ELF-1 (cell line): Measurements from ENCODE around the gene TMED9.
"Not testable (repeated sequence)": the region's sequence is repeated elsewhere in the genome, so short reads cannot be mapped to it uniquely, and the experiment has no call there.

ENCODE experiments used
- DNase-seq: peaks from one replicate; pipeline ENCODE4 v3.0.0-alpha.2; 2016; ENCODE audit warnings: low read depth, low spot score

TMED9 gene

DNA sequence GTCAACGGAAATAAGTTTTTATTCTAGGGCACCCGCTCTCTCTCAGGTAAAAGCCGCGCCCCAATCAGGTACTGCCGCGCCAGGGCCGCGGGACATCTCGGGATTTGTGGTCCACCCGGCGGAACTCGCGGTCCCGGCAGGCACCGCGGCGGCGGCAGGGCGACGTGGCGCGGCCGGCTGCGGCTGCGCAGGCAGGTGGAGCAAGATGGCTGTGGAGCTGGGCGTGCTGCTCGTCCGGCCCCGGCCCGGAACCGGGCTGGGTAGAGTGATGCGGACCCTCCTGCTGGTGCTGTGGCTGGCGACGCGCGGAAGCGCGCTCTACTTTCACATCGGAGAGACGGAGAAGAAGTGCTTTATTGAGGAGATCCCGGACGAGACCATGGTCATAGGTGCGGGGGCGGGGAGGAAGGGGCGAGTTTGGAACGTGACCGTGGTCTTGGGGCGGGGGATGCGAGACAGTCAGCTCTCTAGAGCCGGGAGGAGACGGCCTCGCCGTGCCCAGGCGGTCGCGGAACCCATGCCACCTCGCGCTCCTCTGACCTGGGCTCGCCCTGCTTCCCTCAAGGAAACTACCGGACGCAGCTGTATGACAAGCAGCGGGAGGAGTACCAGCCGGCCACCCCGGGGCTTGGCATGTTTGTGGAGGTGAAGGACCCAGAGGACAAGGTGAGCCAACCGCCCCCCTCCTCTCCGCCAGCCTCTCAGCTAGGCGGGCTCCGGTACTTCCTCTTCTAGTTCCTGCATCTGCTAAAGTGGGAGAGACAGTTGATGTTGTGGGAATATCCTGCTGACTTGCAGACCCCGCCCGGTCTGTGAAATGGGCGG lies at the start of gene TMED9:
Gene TMED9, plus strand, starts transcription at position 194 of the 825 bp plus-strand sequence. Its CDS starts 12 bp downstream, at position 206.
- DNase-seq = peak; percentile 91

DNA sequence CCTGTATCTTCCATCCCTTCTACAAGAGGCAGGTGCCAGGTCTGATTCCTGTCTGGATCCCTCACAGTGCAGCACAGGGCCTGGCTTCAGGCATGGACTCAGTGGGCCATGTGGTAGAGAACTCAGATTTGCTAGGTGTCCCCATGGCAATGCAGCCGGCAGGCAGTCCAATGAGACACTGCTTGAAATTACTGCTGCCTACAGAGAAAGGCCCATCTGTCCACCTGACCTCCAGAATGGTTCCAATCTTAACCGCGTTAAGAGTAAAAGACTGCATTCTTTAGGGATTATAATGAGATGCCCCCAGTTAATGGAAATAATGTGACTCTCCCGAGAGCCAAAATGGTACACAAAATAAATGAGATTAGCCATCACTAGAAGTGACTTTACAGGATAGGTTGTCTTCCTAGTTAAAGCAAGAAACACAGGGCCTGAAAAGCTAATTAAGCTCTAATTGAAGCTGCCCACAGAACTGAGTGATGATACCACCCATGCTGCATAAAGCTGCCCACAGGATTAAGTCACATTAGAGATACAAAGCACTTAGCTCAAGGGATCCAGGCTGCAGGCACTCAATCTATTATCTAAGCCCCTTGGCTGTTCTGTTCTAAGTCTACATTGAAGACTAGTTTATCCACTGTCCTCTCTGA lies 49.1 kb upstream of the TMED9 start:
- DNase-seq = no peak

DNA sequence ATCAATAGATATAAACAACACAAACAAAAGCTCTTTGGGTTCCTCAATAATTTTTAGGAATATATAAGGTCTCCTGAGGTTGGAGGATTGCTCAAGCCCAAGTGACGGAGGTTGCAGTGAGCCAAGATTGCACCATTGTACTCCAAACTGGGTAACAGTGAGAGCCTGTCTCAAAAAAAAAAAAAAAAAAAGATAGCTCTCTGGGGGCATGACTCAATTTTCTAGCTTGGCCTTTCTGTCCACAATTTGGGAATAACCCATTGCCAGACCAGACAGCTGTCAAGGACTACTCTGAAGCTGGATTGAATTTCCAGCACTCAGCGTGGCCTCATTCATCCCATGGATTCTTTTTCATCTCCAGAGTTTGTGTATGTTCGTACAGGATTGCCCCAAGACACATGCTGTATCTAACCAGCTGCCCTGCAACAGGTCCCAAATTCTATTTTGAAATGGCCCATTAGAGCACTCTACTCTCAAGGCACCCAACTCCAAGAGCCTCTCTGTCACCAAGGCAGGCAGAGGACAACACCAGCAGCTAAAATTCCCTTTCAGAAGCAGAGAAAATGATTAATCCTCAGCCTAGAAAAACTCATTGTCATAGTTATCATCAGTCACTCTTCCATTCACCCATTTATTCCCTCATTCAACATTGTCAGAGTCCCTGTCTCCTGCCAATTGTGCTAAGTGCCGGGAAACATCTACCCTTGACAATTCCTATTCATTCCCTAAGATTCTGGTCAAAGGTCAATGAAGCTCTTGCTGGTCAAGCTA lies 46.3 kb upstream of the TMED9 start:
- no peak for DNase-seq

DNA sequence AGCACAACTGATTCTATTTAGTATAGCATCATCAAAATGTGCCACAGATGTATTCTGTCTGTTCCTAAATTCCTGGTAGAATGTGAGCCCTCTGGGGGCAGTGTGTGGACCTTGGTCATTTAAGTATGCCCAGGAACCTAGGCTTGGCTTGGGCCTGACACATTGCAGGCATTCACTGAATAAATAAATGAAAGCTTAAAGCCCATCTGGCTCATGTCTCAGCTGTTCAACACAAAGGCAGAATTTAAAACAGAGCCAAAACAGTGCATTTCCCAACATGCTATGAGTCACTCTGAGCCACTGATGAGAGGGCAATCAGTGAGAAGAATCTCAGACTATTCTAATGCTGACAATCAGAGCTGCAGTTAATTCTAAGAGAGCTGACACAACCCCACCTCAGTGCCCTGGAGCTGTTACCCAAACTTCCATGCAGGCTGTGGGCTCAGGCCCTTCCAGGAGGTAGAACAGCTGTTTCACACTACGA lies 45.7 kb upstream of the TMED9 start:
- DNase-seq = peak; percentile 88

DNA sequence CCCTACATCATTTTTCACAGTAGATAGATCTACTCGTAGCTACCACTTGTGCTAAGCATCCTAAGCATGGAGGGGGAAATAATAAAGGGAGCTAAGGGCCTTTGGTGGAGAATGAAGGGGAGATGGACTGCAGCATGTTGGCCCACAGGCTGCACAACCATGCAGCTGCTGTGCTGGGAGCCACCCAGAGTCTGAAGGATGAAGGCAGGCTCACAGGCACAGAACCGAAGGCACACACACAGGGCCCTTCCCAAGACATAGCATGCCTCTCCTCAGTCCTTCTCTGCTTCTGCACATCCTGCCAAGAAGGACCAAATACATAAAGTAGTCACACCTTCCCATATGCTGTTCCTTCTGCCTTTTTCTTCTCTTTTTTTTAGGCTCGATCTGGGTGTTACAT lies 44.3 kb upstream of the TMED9 start:
- no peak for DNase-seq

DNA sequence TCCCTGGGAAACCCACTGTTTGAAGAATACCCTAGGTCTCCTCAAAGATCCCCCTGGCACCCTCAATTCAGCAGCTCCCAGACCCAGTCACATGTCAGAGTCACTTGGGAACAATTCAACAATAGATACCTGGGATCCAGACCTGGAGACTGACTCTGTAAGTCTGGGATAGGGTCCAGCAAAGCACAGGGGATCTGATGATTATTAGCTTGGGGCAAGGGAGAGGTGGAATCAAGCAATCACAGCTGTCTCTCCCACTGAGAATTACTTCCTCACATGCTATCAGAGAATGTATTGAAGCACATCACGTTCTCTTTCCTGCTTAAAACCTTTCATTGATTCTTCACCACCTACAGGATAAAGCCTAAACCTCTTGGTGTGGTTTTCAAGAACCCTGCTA lies 43.5 kb upstream of the TMED9 start:
- DNase-seq = no peak

DNA sequence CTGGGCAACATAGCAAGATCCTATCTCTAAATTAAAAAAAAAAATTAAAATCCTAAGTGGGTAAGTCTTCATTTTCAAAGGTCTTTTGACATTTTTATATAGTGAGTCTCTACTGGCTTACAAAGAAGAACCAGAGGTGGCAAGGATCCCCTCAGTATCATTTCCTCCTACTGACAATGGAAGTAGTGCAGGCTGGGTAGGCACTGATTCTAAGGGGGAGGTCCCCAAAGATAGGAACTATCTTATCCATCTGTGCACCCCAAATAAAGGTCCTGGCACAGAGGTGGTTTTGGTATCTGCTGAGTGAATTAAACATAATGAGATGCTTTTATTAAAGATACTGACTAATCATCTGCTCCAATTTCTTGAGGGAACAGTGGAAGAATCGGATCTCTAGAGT lies 41.9 kb upstream of the TMED9 start:
- no peak for DNase-seq

DNA sequence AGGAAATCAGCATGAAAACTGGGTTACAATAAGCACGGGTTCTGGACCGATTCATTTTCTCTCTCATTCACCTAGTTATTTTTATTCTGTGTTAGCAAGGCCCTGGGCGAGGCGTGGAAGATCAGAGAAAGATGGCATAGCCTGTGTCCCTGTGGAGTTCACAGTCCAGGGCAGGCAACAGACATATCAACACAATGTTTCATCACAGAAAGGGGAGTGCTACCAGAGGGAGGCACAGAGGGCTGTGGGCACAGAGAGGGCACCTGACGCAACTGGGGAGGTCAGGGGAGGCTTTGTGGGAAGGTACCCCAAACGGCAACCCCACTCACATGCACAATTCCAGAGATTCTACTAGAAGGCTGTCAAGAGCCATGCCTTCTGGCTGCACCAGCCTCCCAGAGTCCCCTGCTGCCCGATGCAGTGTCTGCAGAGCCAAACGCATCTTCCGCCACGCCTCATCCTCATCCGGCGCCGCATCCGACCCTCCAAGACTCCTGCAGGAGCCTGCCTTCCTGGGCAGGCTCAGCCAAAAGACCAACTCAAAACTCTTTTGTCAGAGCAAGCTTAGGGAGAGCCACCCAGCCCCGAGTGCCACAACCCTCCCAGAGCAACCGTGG lies 39.1 kb upstream of the TMED9 start:
- peak; percentile 35 for DNase-seq

DNA sequence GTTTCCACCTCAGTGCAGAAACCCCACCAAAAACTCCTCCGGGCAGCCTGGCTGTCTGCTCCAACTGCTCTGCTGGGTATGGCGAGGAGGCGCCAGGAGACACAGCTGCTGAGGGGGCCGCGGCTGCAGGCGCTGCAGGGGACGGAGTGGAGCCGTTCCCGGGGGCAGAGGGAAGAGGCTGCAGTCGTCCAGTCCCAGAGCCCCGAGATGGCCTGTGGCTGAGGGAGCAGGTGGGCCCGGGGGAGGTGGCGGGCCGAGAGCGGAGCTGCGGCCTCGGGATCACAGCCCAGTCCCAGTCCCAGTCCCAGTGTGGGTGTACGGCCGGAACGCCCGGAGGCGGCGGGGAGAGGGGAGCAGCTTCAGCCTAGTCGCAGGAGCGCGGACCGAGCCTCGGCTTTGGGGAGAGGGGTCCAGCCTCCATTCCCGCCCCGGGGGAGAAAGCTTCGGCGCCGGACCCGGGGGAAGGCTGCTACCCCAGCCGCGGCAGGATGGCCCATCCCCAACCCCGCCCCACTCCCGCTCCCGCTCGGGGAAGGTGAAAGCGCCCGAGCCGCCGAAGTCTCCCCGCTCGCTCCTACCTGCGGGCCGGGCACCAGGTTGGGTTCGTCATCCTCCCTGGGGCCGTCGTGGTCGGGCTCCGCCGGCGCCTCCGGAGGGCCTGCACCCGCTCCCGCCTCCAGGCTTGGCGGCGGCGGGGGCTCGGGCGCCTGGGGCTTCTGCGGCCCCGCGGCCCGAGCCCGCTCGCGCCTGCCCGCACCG lies 38.2 kb upstream of the TMED9 start:
- DNase-seq = peak; percentile 49

DNA sequence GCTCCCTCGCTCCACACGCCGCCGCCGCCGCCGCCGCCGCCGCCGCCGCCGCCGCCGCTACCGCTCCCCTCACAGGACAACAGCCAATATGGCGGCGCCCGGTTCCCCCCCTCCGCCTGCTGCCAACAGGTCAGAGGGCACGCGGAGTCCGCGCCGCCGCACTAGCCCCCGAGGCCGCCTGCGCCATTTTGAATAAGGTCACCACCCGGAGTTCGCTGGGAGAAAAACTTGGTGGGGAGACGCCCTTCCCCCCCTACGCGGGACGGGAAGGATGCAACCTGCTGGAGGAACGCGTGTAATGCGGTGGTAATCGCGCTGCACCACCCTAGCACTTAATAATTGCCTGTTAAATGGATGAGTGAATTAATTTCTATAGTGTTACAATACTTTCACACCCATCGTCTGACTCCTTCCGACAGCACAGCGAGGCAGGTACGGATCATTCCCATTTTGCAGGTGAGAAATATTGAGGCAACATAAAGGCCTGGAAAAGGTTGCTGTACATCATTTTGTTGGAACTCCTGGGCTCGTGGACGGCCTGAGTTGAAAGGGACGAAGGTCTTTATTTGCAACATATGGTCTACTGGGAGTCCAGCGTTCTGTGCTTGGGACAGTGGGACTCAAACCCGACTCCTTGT lies 37.4 kb upstream of the TMED9 start, which contains the start of gene FAM193B:
Gene FAM193B, minus strand, starts transcription at position 90 of the 638 bp plus-strand sequence. CDS start 105 bp downstream, outside the sequence.
- DNase-seq = peak; percentile 96

DNA sequence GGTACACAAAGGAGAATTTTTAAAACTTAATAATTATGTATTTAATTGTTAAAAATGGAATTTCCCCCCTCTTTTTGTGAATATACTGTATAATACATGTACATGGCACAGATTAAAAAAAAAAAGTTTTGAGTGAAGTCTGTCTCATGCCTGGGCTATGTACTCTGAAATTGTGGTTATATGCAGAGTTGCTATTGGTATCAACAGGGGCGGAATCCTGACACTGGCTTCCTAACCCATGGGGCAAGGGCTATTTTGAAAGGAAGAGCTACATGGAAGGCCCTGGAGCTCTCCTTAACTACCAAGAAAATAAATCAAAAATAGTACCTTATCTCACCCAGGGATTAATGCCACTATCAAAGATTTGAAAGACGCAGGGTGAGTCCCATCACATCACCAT lies 36.8 kb upstream of the TMED9 start:
- no peak for DNase-seq

DNA sequence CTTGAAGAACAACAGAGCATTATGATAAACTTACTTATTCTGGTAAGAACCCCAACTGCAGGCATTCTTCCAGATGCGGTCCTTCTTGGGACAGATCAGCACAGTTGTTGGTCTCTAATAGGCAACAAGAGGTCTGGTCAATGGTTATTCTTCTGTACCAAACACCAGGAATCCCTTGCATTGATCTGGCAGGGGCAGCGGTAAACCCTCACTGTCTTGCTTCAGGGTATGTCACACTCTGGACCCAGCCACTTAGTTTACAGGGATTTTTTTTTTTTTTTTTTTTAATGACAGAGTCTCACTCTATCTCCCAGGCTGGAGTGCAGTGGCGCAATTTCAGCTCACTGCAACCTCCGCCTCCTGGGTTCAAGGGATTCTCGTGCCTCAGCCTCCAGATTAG lies 36.3 kb upstream of the TMED9 start:
- DNase-seq = no peak

DNA sequence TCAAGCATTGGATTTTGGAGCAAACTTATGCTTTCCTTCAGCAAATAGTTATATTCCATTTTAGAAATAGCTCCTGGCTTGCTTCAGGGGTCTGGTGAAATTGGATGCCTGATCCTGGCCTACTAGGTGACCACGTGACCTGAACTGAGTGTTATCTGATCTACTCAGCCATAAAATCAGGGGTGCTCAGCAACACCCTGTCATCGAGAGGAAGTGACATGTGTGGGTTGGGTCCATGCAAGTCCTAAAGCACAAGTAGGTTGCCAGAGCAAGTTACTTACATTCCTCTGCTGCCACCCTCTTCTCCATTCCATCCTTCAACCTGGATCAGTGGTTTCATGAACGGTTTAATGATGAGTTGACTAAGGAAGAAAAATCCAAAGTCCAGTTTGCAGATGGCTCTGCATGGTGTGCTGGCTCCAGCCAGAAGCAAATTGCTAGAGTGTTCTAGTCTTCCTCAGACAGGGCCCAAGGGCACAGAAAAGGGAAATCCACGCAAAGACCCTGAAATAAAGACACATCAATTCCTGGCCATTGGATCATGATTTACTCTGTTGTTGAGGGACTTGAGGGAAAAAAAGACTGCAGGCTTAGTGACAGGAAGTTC lies 34.9 kb upstream of the TMED9 start:
- no peak for DNase-seq

DNA sequence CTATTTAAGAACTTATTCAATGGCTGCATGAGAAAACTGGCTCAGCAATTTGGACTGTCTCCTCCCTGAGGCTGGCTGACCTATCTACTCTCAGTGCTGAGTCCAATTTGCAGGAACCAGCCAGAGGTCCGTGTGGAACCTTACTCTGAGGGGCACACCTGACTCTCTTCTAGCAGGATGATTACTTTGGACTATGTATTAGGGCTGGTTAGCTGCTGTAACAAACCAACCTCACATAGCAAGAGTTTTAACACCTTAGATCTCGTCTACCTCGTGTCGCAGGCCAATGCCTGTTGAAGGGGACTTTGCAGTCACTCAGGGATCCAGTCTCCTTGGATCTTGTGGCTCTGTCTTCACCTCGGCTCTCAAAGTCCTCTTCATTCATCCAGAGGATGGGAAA lies 34.2 kb upstream of the TMED9 start:
- no peak for DNase-seq

DNA sequence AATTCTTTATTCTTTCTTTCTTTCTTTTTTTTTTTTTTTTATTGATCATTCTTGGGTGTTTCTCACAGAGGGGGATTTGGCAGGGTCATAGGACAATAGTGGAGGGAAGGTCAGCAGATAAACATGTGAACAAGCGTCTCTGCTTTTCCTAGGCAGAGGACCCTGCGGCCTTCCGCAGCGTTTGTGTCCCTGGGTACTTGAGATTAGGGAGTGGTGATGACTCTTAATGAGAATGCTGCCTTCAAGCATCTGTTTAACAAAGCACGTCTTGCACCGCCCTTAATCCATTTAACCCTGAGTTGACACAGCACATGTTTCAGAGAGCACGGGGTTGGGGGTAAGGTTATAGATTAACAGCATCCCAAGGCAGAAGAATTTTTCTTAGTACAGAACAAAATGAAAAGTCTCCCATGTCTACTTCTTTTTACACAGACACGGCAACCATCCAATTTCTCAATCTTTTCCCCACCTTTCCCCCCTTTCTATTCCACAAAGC lies 32.5 kb upstream of the TMED9 start:
- DNase-seq = not testable (repeated sequence)

DNA sequence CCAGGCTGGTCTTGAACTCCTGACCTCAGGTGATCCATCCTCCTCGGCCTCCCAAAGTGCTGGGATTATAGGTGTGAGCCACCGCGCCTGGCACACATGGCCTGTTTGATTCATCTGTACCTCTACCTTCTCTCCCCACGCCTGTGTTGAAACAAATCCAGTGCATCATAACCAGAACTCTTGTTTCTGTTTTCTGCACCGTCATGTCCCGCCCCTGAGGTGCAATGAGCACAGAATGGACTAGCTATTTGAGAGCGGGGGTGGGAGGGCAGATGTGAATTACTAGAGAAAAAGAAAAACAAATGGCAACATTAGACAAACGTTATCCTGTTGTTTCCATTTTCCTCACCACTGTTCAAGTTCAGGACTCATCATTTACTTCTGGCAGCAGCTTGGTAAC lies 27.0 kb upstream of the TMED9 start:
- DNase-seq = no peak

DNA sequence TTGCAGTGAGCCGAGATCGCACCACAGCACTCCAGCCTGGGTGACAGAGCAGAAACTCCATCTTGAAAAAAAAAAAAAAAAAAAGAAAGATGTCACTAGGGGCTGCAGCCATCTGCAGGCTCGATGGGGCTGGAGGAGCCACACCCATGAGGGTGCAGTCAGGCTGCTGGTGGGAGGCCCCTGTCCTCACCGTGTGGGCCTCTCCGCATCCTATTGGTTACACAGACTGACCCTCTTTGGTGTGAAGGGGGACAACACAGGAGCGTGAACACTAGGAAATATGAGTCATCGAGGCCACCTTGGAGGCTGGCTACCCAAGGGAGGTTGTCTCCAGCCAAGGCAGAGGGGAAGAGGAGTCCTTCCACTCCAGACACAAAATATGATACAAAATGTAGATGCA lies 23.7 kb upstream of the TMED9 start:
- no peak for DNase-seq

DNA sequence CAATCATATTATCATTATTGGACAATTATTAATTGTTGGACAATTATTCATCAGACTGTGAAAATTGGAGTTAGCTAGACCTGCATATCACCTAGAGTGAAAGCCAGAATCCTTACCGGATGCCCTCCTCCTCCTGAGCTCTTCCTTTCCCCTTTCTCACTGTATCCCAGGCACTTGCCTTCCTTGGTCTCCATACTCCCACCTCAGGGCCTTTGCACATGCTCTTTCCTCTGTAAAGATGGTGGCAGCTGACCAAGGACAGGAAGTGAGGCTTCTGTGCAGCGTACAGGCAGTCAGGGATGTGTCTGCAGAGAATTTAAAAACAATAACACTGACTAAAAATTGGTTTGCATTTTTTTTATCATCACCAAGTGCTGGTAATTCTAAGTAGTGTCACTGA lies 22.1 kb upstream of the TMED9 start:
- no peak for DNase-seq

DNA sequence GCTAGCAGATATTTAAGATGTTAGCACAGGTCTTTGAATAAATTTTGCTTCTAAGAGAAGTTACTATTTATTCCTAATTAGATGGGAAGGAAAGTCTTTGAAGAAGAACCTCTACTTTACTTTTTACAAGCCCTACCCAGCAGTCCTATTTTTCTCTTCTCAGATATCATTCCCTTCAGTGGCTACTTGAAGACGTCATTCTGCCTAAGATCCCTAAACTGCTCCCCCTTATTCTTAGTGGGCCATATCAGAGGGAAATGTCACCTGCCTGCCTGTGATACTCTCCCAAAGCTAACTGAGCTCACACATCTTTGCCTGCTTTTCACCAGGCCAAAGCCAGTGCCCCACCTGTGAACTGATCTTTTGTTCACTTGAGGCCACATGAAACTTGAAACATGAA lies 16.5 kb upstream of the TMED9 start:
- DNase-seq = no peak

DNA sequence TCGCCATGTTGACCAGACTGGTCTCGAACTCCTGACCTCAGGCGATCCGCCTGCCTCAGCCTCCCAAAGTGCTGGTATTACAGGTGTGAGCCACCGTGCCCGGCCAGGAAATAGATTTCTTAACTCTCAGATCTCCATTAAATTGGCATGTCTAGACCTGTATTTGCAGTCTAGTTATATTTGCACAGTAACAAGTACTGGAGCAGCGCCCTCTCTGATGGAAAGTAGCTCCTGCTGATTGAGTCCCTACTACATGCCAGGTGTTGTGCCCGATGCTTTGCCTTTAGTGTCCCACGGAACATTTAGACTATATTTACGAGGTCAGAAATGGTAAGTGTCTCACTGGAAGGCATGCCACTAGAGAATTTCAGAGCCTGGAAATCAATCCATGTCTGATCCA lies 15.8 kb upstream of the TMED9 start:
- DNase-seq = no peak
